Omental fat pad (tissue), 4 donors: Measurements from ENCODE around the gene L3MBTL4. TPM values are rescaled to one million over a fixed set of nuclear protein-coding genes. Genes with fewer than 3 reads are reported as not detected.
A peak's percentile ranks its signal among the peaks of the same experiment; 100 is the strongest.

ENCODE experiments used
- ATAC-seq: fragments of 150-250 bp; one replicate; pipeline ENCODE4 v1.9.1; 2016; ENCODE audit warnings: mild to moderate bottlenecking, moderate library complexity; ENCODE audit not compliant: low FRiP score
- DNase-seq: peaks from one replicate; pipeline ENCODE4 v3.0.0-alpha.2; 2019; ENCODE audit warnings: low spot score
- total RNA-seq, 4 donors: library from RNA; depleted of rRNA; stranded (reverse); fragments of >200 nt; gene quantifications; one replicate each; pipeline ENCODE4 v1.1.0, GENCODE V29; 2016
- TF ChIP-seq, protein P1 (sequence below), 3 donors: fragments of 450-650 bp; IDR thresholded peaks; one replicate each; pipeline ENCODE4 v1.5.1; 2016 to 2017; ENCODE audit warnings: antibody characterized with exemption in 3 of 3, mild to moderate bottlenecking in 3 of 3, moderate library complexity in 2 of 3

L3MBTL4 gene
- total RNA-seq, 4 donors from 2014 or later: 7.2 to 14.8 (median 8.3) TPM

DNA sequence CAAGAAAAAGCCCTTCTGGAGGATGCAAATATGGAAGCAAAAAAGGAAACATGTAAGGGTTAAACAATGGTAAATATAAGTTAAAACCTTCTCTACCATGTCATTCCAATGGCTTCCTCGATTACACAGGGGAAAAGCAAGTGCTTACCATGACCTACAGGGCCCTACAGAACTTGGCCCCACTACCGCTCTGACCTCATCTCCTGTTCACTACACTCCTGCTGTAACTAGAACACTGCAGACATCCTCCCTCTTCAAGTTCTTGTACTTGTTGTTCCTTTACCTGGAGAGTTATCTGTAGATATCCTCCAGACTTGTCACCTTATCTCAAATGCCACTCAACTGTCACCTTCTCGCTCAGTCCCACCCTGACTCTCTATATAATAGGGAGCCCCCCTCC lies 194.6 kb downstream of the L3MBTL4 start:
- no peak for ATAC-seq

DNA sequence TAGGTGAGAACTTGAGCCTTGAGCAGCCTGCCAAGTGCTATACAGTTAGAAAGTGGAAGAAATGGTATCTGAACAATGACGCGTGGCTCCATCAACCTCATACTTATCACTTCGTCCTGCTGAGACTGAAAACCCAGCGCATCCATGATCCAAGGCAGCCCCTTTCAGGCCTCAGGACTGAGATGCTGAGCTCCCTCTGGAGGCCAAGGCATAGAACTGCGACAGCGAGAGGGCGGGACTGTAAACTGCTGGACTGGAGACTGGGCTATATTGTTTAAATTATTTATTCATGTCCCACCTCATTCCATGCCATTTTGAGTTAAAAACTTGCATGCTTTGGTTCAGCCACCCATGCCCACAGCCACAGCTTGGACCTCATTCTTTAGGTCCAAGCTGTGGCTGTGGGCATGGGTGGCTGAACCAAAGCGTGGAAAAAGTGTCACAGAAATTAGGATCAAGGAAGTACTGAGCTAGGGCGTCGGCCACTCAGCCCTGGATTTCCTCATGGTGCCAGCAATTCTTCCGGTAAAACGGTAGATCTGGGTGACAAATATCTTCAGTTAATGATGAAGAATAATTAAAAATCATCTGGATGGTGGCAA lies 195.5 kb downstream of the L3MBTL4 start:
- TF ChIP-seq, protein P1, sequence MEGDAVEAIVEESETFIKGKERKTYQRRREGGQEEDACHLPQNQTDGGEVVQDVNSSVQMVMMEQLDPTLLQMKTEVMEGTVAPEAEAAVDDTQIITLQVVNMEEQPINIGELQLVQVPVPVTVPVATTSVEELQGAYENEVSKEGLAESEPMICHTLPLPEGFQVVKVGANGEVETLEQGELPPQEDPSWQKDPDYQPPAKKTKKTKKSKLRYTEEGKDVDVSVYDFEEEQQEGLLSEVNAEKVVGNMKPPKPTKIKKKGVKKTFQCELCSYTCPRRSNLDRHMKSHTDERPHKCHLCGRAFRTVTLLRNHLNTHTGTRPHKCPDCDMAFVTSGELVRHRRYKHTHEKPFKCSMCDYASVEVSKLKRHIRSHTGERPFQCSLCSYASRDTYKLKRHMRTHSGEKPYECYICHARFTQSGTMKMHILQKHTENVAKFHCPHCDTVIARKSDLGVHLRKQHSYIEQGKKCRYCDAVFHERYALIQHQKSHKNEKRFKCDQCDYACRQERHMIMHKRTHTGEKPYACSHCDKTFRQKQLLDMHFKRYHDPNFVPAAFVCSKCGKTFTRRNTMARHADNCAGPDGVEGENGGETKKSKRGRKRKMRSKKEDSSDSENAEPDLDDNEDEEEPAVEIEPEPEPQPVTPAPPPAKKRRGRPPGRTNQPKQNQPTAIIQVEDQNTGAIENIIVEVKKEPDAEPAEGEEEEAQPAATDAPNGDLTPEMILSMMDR (IDR thresholded peaks at IDR 0.05): no peak
- peak; percentile 14 for ATAC-seq
- DNase-seq: no peak

More for the DNA sequence above, 194.6 kb downstream of the L3MBTL4 start:
- TF ChIP-seq, protein P1 (IDR thresholded peaks at IDR 0.05): no peak
- no peak for DNase-seq

DNA sequence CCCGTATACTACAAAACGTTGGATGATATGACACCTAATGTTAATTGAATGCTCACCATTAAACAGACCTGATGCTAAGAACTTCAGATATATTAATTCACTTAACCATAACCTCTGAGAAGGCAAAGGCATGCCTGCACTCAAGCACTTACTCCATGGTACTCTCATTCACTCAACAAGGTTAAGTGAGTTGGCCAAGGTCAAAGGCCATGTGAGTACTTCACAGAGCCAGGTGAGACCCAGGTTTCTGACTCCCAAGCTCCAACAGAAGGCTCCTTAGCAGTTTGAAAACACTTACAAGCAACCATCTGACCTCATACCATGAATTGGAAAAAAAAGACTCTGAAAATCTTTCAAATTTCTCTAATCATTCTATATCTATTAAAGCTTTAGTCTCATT lies 198.8 kb downstream of the L3MBTL4 start:
- TF ChIP-seq, protein P1 (IDR thresholded peaks at IDR 0.05): no peak
- DNase-seq (no peak), ATAC-seq (no peak)

DNA sequence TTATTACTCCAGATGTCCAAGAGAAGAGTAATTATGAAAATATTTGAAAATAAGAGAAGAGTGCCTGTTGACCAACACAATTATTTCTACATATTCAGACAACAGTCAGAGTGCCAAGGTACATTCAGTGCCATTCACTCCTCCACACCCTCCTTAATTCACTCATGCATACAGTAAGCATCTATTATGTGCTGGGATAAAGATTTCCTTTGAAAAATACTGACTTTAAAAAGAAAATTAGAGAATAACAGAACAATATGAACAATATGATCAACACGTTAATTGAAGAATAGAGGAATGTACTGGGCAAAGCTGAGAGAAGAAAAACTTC lies 203.6 kb downstream of the L3MBTL4 start:
- DNase-seq (no peak), ATAC-seq (no peak)
- TF ChIP-seq, protein P1 (IDR thresholded peaks at IDR 0.05): no peak

DNA sequence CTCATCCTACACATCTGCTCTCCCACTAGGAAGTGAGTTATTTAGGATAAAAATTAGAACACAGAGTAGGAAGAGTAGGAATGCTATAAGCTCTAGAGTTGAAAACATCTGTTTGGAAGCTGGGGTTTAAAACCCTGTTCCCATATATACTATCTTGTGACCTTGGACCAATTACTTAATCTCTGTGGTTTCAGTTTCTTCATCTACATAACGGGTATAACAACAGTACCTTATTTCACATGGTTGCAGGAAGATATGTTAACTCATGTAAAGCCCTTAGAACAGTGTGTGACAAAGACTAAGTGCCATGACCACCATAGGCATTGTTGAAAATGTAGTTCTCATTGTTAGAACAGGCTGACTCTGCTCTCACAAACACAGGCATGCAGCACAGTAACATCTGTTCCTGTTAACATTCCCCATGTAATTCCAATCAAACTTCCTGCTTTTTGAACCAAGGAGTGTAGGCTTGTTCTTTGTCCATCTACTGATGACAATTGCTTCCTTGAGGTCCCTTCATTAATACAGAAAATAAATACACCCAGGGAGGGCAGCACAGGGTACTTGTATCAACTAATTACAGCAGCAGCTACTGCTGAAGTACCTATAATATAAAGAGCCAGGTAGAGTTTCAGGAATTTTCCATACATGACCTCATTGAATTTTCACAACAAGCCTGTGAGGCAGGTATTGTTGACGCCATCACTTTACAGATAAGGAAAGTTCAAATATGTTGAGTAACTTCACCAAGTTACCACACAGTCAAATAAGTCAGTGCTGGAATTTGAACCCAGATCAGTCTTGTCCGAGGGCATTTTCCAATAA lies 204.2 kb downstream of the L3MBTL4 start:
- TF ChIP-seq, protein P1 (IDR thresholded peaks at IDR 0.05): no peak
- DNase-seq (no peak), ATAC-seq (no peak)

DNA sequence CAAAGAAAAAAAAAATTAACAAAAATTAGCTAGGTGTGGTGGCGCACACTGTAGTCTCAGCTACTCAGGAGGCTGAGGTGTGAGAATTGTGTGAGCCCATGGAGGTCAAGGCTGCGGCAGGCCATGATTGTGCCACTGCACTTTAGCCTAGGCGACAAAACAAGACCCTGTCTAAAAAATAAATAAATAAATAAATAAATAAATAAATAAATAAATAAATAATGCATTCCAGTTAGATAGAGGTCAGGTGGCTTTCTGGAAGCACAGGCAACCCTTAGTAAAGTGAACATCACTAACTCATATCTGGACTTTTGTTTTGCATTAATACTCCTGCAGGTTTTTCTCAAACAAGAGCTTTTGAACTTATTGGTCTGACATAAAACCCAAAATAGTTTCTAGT lies 206.8 kb downstream of the L3MBTL4 start:
- no peak for DNase-seq
- ATAC-seq: no peak
- TF ChIP-seq, protein P1 (IDR thresholded peaks at IDR 0.05): no peak

DNA sequence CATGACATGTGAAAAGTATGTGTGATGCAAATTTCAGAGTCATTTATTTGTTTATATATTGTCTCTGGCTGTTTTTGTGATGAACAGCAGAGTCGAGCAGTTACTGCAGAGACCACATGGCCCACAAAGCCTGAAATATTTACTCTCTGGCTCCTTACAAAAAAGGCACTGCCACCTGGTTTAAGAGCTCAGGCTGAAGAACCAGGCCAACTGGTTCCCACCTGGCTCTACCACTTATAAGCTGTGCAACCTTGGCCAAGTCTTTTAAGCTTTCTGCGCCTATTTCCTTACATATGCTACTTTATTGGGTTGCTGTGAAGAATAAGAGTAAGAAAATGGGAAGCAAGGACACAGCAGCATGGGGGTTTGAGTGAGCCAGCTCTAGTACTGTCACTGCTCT lies 207.6 kb downstream of the L3MBTL4 start:
- DNase-seq (no peak), ATAC-seq (no peak)
- TF ChIP-seq, protein P1 (IDR thresholded peaks at IDR 0.05): no peak
